Lung (tissue), 12 donors: ENCODE measurements around the gene TP53AIP1. TPM values are rescaled to one million over a fixed set of nuclear protein-coding genes. Genes with fewer than 3 reads are reported as not detected.

Experiments
- ATAC-seq: fragments of 200-7000 bp; cut with Tn5 transposase; one replicate; pipeline ENCODE4 v1.9.1; 2020; ENCODE audit warnings: moderate number of reproducible peaks; ENCODE audit not compliant: insufficient read depth, low FRiP score
- DNase-seq, 3 donors: peaks; one replicate each; pipeline ENCODE4 v3.0.0-alpha.2; 2013 to 2017
- H3K27ac ChIP-seq, 2 donors: one replicate each; pipeline ENCODE4 v1.5.1; 2013; ENCODE audit warnings: mild to moderate bottlenecking in 2 of 2, moderate library complexity in 2 of 2, control low read depth in 1 of 2, inconsistent platforms in 1 of 2, low read depth in 1 of 2, low read length in 1 of 2
- H3K27me3 ChIP-seq, 3 donors: one replicate each; pipeline ENCODE4 v1.5.1; 2013; ENCODE audit warnings: low read length in 2 of 3; ENCODE audit not compliant: control insufficient read depth in 3 of 3, insufficient read depth in 3 of 3
- H3K36me3 ChIP-seq, 4 donors: one replicate each; pipeline ENCODE4 v1.5.1; 2013; ENCODE audit warnings: low read length in 4 of 4, mild to moderate bottlenecking in 1 of 4, moderate library complexity in 1 of 4; ENCODE audit not compliant: control insufficient read depth in 4 of 4, insufficient read depth in 4 of 4
- H3K4me1 ChIP-seq, 5 donors: one replicate each; pipeline ENCODE4 v1.5.1; 2013; ENCODE audit warnings: low read length in 5 of 5, mild to moderate bottlenecking in 2 of 5, moderate library complexity in 1 of 5; ENCODE audit not compliant: control insufficient read depth in 5 of 5, insufficient read depth in 5 of 5
- H3K4me3 ChIP-seq: one replicate; pipeline ENCODE4 v1.5.1; 2013; ENCODE audit warnings: mild to moderate bottlenecking, control low read depth, moderate library complexity
- H3K9ac ChIP-seq, 2 donors: one replicate each; pipeline ENCODE4 v1.5.1; 2013; ENCODE audit warnings: low read length in 2 of 2, control low read depth in 1 of 2; ENCODE audit not compliant: insufficient read depth in 1 of 2
- H3K9me3 ChIP-seq, 4 donors: one replicate each; pipeline ENCODE4 v1.5.1; 2013; ENCODE audit warnings: low read length in 3 of 4, mild to moderate bottlenecking in 1 of 4, moderate library complexity in 1 of 4; ENCODE audit not compliant: control insufficient read depth in 4 of 4, insufficient read depth in 3 of 4
- CTCF ChIP-seq: IDR thresholded peaks from 2 replicates; pipeline ENCODE4 v1.5.1; 2012; ENCODE audit warnings: mild to moderate bottlenecking; ENCODE audit errors: control extremely low read depth, extremely low read depth
- WGBS, 2 donors: extraction: QIAGEN DNeasy Blood & Tissue Kit; methylation state at CpG; one replicate each; pipeline ENCODE4 v1.1.7; 2013; 5-methylcytosine and 5-hydroxymethylcytosine counted together
- polyA plus RNA-seq, 2 donors: library from polyadenylated mRNA; stranded (reverse); fragments of 200-250 nt; gene quantifications; one replicate each; pipeline ENCODE4 v1.2.1, GENCODE V29; 2013
- total RNA-seq, 2 donors: library from RNA; depleted of rRNA in 1 of 2; stranded (reverse); fragments of >200 nt in 1 of 2; gene quantifications; one replicate each; pipeline ENCODE4 v1.2.1, GENCODE V29; 2014 to 2021
- donor health status: control.
- donor health status: control.
- donor health status: Bipolar disorder and iron deficiency.
- donor health status: healthy.
- donor health status: DM: yes; HTN: yes; CAD: no.

Gene TP53AIP1
- total and polyA plus RNA-seq, 4 donors = 0.16 to 1.8 (median 1.0) TPM

GRCh38 chr11:128917144-128917724 is 25.4 kb downstream of the TP53AIP1 start:
- ATAC-seq (no peak), DNase-seq (no peak)
- Histone ChIP-seq H3K27ac (no peak overlapping the region), H3K9ac (no peak overlapping the region), H3K27me3 (no peaks in the 10 kb centered on the region), H3K36me3 (peaks cover 0 to 2% (median 0%) of the 10 kb centered on the region in 4 donors), H3K9me3 (no peaks in the 10 kb centered on the region), H3K4me1 (peaks cover 0 to 6% (median 0%) of the 10 kb centered on the region in 5 donors), H3K4me3 (no peak overlapping the region)
- WGBS, 2 donors = 45 to 65% methylated on average over 5 of the region's 5 CpGs
- no peak for TF ChIP-seq CTCF

- no peak for TF ChIP-seq CTCF
- Histone ChIP-seq H3K4me3 (no peak overlapping the region), H3K27ac (no peak overlapping the region), H3K4me1 (peaks cover 0 to 6% (median 0%) of the 10 kb centered on the region in 5 donors), H3K36me3 (peaks cover 0 to 2% (median 0%) of the 10 kb centered on the region in 4 donors), H3K27me3 (no peaks in the 10 kb centered on the region), H3K9ac (no peak overlapping the region), H3K9me3 (no peaks in the 10 kb centered on the region)
- 69 to 87% methylated on average over 2 of the region's 2 CpGs for WGBS, 2 donors
- ATAC-seq (no peak), DNase-seq (no peak)
Observed at GRCh38 chr11:128916681-128917080, 26.0 kb downstream of the TP53AIP1 start.

DNA sequence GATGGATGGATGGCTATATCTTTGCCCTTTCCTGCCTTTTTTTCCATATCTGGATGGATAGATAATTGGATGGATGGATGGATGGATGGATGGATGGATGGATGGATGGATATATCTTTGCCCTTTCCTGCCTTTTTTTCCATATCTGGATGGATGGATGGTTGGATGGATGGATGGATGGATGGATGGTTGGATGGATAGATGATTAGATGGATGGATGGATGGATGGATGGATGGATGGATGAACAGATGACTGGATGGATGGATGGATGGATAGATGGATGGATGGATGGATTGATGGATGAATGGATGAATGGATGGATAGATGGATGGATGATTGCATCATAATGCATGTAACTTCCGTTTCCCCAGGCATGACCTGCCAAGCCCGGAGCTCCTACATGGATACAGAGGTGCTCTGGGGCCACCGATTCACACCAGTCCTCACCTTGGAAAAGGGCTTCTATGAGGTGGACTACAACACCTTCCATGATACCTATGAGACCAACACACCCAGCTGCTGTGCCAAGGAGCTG is 26.6 kb downstream of the TP53AIP1 start:
- no peak for TF ChIP-seq CTCF
- no peak overlapping the region for H3K4me3 ChIP-seq
- H3K27ac ChIP-seq = no peak overlapping the region
- ATAC-seq (no peak), DNase-seq (no peak)
- peaks cover 0 to 3% (median 0%) of the 10 kb centered on the region in 4 donors for H3K9me3 ChIP-seq
- H3K36me3 ChIP-seq = peaks cover 0 to 2% (median 0%) of the 10 kb centered on the region in 4 donors
- peaks cover 0 to 3% (median 0%) of the 10 kb centered on the region in 5 donors for H3K4me1 ChIP-seq
- H3K9ac ChIP-seq = no peak overlapping the region
- H3K27me3 ChIP-seq = no peaks in the 10 kb centered on the region
- WGBS, 2 donors = 65 to 79% methylated on average over 3 of the region's 3 CpGs
